ENCODE data around the gene GNAO1.

Gene GNAO1

GRCh38 chr16:56199164-56199563, 7.9 kb downstream of the GNAO1 start:
- TF ChIP-seq ISL1 (CRISPR knock-in tag; IDR thresholded peaks at IDR 0.05) (no peak), TCF4 (CRISPR knock-in tag; IDR thresholded peaks at IDR 0.05; ENCODE audit: borderline replicate concordance) (no peak), ZFP30 (CRISPR knock-in tag; IDR thresholded peaks at IDR 0.05) (no peak), ZFP3 (CRISPR knock-in tag; IDR thresholded peaks at IDR 0.05) (no peak), OSR1 (CRISPR knock-in tag; IDR thresholded peaks at IDR 0.05) (no peak), ZNF8 (CRISPR knock-in tag; IDR thresholded peaks at IDR 0.05) (no peak), GLIS3 (CRISPR knock-in tag; IDR thresholded peaks at IDR 0.05) (no peak), ZNF70 (CRISPR knock-in tag; IDR thresholded peaks at IDR 0.05) (no peak), ESRRG (CRISPR knock-in tag; IDR thresholded peaks at IDR 0.05) (no peak), RARB (CRISPR knock-in tag; IDR thresholded peaks at IDR 0.05) (no peak), CSRNP3 (CRISPR knock-in tag; IDR thresholded peaks at IDR 0.05) (no peak), CREB5 (CRISPR knock-in tag; IDR thresholded peaks at IDR 0.05; ENCODE audit: low read depth) (no peak), ZNF565 (CRISPR knock-in tag; conservative IDR thresholded peaks at IDR 0.05; ENCODE audit: low read depth) (no peak), ARNTL (CRISPR knock-in tag; IDR thresholded peaks at IDR 0.05; ENCODE audit: borderline replicate concordance, low read depth) (no peak), POU6F1 (CRISPR knock-in tag; IDR thresholded peaks at IDR 0.05; ENCODE audit: borderline replicate concordance, low read depth) (no peak), ZC3H10 (CRISPR knock-in tag; IDR thresholded peaks at IDR 0.05) (no peak), BACH2 (CRISPR knock-in tag; IDR thresholded peaks at IDR 0.05; ENCODE audit: borderline replicate concordance) (no peak), CSDC2 (CRISPR knock-in tag; IDR thresholded peaks at IDR 0.05) (no peak)
- TF ChIP-seq, protein P1, sequence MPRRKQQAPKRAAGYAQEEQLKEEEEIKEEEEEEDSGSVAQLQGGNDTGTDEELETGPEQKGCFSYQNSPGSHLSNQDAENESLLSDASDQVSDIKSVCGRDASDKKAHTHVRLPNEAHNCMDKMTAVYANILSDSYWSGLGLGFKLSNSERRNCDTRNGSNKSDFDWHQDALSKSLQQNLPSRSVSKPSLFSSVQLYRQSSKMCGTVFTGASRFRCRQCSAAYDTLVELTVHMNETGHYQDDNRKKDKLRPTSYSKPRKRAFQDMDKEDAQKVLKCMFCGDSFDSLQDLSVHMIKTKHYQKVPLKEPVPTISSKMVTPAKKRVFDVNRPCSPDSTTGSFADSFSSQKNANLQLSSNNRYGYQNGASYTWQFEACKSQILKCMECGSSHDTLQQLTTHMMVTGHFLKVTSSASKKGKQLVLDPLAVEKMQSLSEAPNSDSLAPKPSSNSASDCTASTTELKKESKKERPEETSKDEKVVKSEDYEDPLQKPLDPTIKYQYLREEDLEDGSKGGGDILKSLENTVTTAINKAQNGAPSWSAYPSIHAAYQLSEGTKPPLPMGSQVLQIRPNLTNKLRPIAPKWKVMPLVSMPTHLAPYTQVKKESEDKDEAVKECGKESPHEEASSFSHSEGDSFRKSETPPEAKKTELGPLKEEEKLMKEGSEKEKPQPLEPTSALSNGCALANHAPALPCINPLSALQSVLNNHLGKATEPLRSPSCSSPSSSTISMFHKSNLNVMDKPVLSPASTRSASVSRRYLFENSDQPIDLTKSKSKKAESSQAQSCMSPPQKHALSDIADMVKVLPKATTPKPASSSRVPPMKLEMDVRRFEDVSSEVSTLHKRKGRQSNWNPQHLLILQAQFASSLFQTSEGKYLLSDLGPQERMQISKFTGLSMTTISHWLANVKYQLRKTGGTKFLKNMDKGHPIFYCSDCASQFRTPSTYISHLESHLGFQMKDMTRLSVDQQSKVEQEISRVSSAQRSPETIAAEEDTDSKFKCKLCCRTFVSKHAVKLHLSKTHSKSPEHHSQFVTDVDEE (CRISPR knock-in tag; IDR thresholded peaks at IDR 0.05), result no peak
- no peak for ATAC-seq

DNA sequence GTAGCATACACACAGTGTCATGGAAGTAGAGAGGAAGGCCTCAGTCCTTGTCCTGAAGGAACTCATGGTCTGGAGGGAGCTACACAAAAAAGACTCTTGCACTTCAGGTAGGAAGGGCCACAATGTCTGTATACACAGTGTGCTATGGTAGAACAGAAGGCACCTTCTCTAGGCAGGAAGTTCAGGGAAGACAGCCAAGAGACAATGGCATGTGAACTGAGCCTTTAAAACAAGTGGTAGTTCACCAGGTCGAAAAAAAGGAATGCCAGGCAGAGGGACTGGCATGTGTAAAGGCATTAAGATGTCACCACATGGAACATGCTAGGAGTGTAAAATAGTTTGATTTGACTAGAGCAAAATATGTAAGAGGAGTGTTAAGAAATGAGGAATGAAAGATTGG, 9.7 kb downstream of the GNAO1 start:
- TF ChIP-seq ZC3H10 (CRISPR knock-in tag; IDR thresholded peaks at IDR 0.05), result no peak
- TF ChIP-seq CREB5 (CRISPR knock-in tag; IDR thresholded peaks at IDR 0.05; ENCODE audit: low read depth), result no peak
- TF ChIP-seq TOX (CRISPR knock-in tag; IDR thresholded peaks at IDR 0.05; ENCODE audit: borderline replicate concordance), result no peak
- no peak for TF ChIP-seq GLIS3 (CRISPR knock-in tag; IDR thresholded peaks at IDR 0.05)
- TF ChIP-seq, protein P1 (CRISPR knock-in tag; IDR thresholded peaks at IDR 0.05), result no peak
- TF ChIP-seq BACH2 (CRISPR knock-in tag; IDR thresholded peaks at IDR 0.05; ENCODE audit: borderline replicate concordance), result no peak
- no peak for TF ChIP-seq ZFP3 (CRISPR knock-in tag; IDR thresholded peaks at IDR 0.05)
- TF ChIP-seq ZNF70 (CRISPR knock-in tag; IDR thresholded peaks at IDR 0.05), result no peak
- TF ChIP-seq CSDC2 (CRISPR knock-in tag; IDR thresholded peaks at IDR 0.05), result no peak
- no peak for TF ChIP-seq ZNF8 (CRISPR knock-in tag; IDR thresholded peaks at IDR 0.05)
- no peak for TF ChIP-seq ZFP30 (CRISPR knock-in tag; IDR thresholded peaks at IDR 0.05)
- TF ChIP-seq PPARA (CRISPR knock-in tag; IDR thresholded peaks at IDR 0.05; ENCODE audit: borderline replicate concordance), result no peak
- TF ChIP-seq TCF4 (CRISPR knock-in tag; IDR thresholded peaks at IDR 0.05; ENCODE audit: borderline replicate concordance), result no peak
- TF ChIP-seq ZNF565 (CRISPR knock-in tag; conservative IDR thresholded peaks at IDR 0.05; ENCODE audit: low read depth), result no peak
- TF ChIP-seq OSR1 (CRISPR knock-in tag; IDR thresholded peaks at IDR 0.05), result no peak
- no peak for TF ChIP-seq SNAI2 (CRISPR knock-in tag; IDR thresholded peaks at IDR 0.05)
- TF ChIP-seq ISL1 (CRISPR knock-in tag; IDR thresholded peaks at IDR 0.05), result no peak
- no peak for TF ChIP-seq ESRRG (CRISPR knock-in tag; IDR thresholded peaks at IDR 0.05)
- no peak for TF ChIP-seq CSRNP3 (CRISPR knock-in tag; IDR thresholded peaks at IDR 0.05)
- no peak for TF ChIP-seq POU6F1 (CRISPR knock-in tag; IDR thresholded peaks at IDR 0.05; ENCODE audit: borderline replicate concordance, low read depth)
- ATAC-seq, result no peak
